ENCODE measurements around the gene DVL3. TPM values are rescaled to one million over a fixed set of nuclear protein-coding genes. Genes with fewer than 3 reads are reported as not detected.

DVL3 gene
- total and polyA plus RNA-seq, 2 donors (not counting 1 experiment from before 2014, with no cell fraction given): 42.7 to 92.0 TPM

- no peak overlapping the region for H3K4me3 ChIP-seq (ENCODE audit: control extremely low read depth in 1 of 5, extremely low read depth in 1 of 5, insufficient read depth in 1 of 5, low read depth in 2 of 5, low read length in 4 of 5)
- Mint-ChIP-seq H3K4me1 (no peaks in the 10 kb centered on the region), H3K4me3 (no peak overlapping the region), H3K27ac (no peak overlapping the region), H3K27me3 (no peaks in the 10 kb centered on the region), H3K9me3 (ENCODE audit: insufficient read depth) (no peaks in the 10 kb centered on the region)
- H3K27me3 ChIP-seq (replicated peaks in 1 of 4; ENCODE audit: control extremely low read depth in 1 of 4, control insufficient read depth in 3 of 4, insufficient read depth in 4 of 4, low read length in 3 of 4): no peaks in the 10 kb centered on the region
- no peaks in the 10 kb centered on the region for H3K9me3 ChIP-seq (ENCODE audit: control extremely low read depth in 1 of 3, control insufficient read depth in 2 of 3, insufficient read depth in 1 of 3, low read length in 2 of 3)
- ChIA-PET CTCF (interaction anchor here (0.9 kb wide), 1 partner anchor 151 kb away, joined by 3 read pairs; the partner anchor contains the start of gene ABCC5), POLR2A (interaction anchor here (1.1 kb wide), 1 partner anchor 9 kb away, joined by 3 read pairs; no protein-coding TSS in a partner anchor)
- WGBS (ENCODE audit: insufficient coverage): 100% methylated on average over 4 of the region's 9 CpGs
- TF ChIP-seq CTCF (IDR thresholded peaks at IDR 0.05): no peak
- no peak for TF ChIP-seq EZH2 (IDR thresholded peaks at IDR 0.05; ENCODE audit: borderline replicate concordance, insufficient read depth, low read depth, low read length, poor library complexity, severe bottlenecking)
- H3K9ac ChIP-seq (ENCODE audit: low read length): no peak overlapping the region
- intact Hi-C loops (cut with micrococcal nuclease): no loop called here
- ATAC-seq (ENCODE audit: low read depth) (no peak), DNase-seq (no peak)
- H3K79me2 ChIP-seq (ENCODE audit: control insufficient read depth, insufficient read depth, low read length): peaks cover 20% of the 10 kb centered on the region
- peaks cover 16% of the 10 kb centered on the region for H4K20me1 ChIP-seq (ENCODE audit: control insufficient read depth, insufficient read depth, low read length, poor library complexity, severe bottlenecking)
- H3K4me1 ChIP-seq (ENCODE audit: control insufficient read depth in 2 of 2, insufficient read depth in 2 of 2, low read length in 2 of 2): no peaks in the 10 kb centered on the region
- H2AFZ ChIP-seq (ENCODE audit: insufficient read depth, low read depth, low read length, poor library complexity, severe bottlenecking): no peak overlapping the region
- H3K27ac ChIP-seq (ENCODE audit: low read length in 2 of 2): no peak overlapping the region
- H3K4me2 ChIP-seq (replicated peaks; ENCODE audit: low read depth, low read length, poor library complexity, severe bottlenecking): no peak overlapping the region
- peaks cover 0 to 53% of the 10 kb centered on the region in 2 experiments for H3K36me3 ChIP-seq (replicated peaks in 1 of 2; ENCODE audit: control extremely low read depth in 1 of 2, control insufficient read depth in 1 of 2, extremely low read depth in 1 of 2, insufficient read depth in 2 of 2, low read length in 1 of 2)
Observed at GRCh38 chr3:184168363-184169120, 13.4 kb downstream of the DVL3 start.
